ENCODE measurements around the gene SFMBT2.

GRCh38 chr10:7206412-7207100 lies 204.3 kb downstream of the SFMBT2 start:
- TF ChIP-seq TAF1 (IDR thresholded peaks at IDR 0.05; ENCODE audit: low read depth) (no peak), EGR1 (IDR thresholded peaks at IDR 0.05) (no peak), ZBTB7A (IDR thresholded peaks at IDR 0.05; ENCODE audit: low read depth) (no peak), EP300 (IDR thresholded peaks at IDR 0.05; ENCODE audit: borderline replicate concordance) (no peak), TCF12 (IDR thresholded peaks at IDR 0.05; ENCODE audit: low read depth) (no peak), MAX (IDR thresholded peaks at IDR 0.05) (no peak), CREB1 (IDR thresholded peaks at IDR 0.05; ENCODE audit: low read depth) (no peak), YY1 (IDR thresholded peaks at IDR 0.05; ENCODE audit: low read depth) (no peak), REST (IDR thresholded peaks at IDR 0.05; ENCODE audit: low read depth) (no peak)

Data from Ishikawa (cell line).